Non-pigmented ciliary epithelial cell (primary cell): Measurements from ENCODE around the gene RASL11A.
"Not testable (repeated sequence)": the region's sequence is repeated elsewhere in the genome, so short reads cannot be mapped to it uniquely, and the experiment has no call there.

Source experiments
- DNase-seq: peaks from one replicate; pipeline ENCODE4 v3.0.0-alpha.2; 2010; ENCODE audit warnings: low read depth

RASL11A gene

GRCh38 chr13:27270594-27271520 is at the start of gene RASL11A:
Gene RASL11A (plus strand): TSS chr13:27270830. CDS start chr13:27270945, 115 bp downstream.
- DNase-seq, result no peak

- not testable (repeated sequence) for DNase-seq
Observed at GRCh38 chr13:27222100-27222499, 48.5 kb upstream of the RASL11A start.

DNA sequence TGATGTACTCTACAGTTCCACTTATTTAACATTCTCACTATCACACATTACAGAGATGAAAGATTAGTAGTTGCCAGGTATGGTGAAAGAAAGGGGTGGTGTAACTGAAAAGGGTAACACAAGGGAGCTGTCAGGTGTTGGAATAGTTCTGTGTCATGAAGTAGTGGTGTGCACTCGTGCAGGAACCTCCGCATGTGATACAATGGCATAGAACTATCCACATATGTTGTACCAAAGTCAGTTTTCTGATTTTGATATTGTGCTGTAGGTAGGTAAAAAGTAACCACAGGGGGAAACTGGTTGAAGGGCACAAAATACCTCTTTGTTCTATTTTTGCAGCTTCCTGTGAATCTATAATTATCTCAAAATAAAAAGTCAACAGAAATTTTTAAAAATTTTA is 43.6 kb upstream of the RASL11A start:
- DNase-seq, result no peak

- DNase-seq, result no peak
Observed at GRCh38 chr13:27228131-27228530, 42.5 kb upstream of the RASL11A start.

GRCh38 chr13:27229642-27230041 is 41.0 kb upstream of the RASL11A start:
- DNase-seq, result no peak

GRCh38 chr13:27233964-27234363 is 36.7 kb upstream of the RASL11A start:
- DNase-seq, result no peak

- DNase-seq, result no peak
Observed at GRCh38 chr13:27236478-27236877, 34.2 kb upstream of the RASL11A start.

DNA sequence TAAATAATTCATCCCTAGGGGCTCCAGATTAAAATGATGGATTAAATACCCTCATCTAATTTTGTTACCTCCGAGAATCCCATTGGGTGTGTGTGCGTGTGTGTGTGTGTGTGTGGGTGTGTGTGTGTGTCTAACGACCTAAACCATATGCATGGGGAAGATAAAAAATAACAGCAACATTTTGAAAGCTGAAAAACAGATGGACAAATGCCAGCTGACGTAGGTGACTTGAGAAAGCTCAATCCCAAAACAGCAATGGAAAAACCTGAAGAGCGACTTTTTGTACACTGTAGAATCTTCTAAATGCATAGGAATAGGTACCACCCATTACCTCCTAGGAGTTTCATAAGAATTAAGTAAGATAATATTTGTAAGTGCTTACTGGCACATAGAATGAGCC is 27.9 kb upstream of the RASL11A start:
- no peak for DNase-seq

GRCh38 chr13:27245610-27246009 is 25.0 kb upstream of the RASL11A start:
- no peak for DNase-seq

DNA sequence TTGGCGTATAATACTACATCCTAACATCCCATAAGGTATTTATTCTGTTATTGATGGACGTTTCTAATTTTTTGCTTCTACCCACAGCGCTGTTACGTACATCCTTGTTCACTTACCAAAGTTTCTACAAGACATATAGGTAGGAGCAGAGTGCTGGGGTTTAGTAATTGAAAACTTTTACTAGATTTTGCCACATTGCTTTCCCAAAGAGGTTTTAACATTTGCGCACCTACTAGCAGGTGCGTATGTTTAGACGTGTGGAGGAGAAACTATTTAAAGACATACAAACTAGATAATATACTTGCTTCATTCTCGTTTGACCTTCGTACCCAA is 19.8 kb upstream of the RASL11A start:
- no peak for DNase-seq

GRCh38 chr13:27251166-27252091 is 19.2 kb upstream of the RASL11A start, which contains the start of gene RPL21:
Gene RPL21 (plus strand): TSS chr13:27251558. CDS start chr13:27253777, 2,219 bp downstream.
- peak; percentile 86 for DNase-seq

- DNase-seq, result no peak
Observed at GRCh38 chr13:27252467-27252866, 18.2 kb upstream of the RASL11A start.

DNA sequence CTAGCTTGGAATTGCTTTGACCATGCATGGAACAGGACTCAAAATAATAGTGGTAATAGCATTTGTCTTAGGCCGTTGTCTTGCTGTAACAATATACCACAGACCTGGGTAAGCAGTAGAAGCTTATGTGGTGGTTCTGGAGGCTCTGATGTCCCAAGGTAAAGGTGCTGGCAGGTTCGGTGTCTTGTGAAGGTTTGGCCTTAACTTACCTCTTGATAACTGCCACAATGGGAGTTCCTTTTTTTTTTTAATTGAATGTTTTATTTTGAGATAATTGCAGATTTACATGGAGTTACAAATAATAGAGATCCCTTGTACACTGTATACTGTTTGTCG is 13.4 kb upstream of the RASL11A start:
- DNase-seq, result no peak

GRCh38 chr13:27257648-27258253 is 12.9 kb upstream of the RASL11A start:
- no peak for DNase-seq

GRCh38 chr13:27258637-27259386 is 11.8 kb upstream of the RASL11A start:
- no peak for DNase-seq

DNA sequence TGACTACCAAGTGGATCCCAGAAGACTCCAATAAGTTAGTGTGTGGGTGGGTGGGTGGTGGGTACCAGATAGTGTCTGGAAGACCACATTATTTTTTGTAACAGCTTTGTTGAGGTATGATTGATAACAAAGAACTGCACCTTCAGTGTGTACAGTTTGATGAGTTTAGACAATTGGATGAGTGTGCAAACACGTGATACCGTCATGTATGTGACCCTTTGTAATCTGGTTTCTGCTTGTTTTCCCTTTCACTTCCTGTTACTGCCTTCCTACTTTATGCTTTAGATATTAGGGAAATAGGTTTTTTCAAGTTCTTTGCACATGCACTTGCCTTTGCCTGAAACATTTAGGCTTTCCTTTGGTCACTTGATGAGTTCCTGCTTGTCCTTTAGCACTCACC is 10.8 kb upstream of the RASL11A start:
- DNase-seq, result no peak

GRCh38 chr13:27261396-27261795 is 9.2 kb upstream of the RASL11A start:
- no peak for DNase-seq

DNA sequence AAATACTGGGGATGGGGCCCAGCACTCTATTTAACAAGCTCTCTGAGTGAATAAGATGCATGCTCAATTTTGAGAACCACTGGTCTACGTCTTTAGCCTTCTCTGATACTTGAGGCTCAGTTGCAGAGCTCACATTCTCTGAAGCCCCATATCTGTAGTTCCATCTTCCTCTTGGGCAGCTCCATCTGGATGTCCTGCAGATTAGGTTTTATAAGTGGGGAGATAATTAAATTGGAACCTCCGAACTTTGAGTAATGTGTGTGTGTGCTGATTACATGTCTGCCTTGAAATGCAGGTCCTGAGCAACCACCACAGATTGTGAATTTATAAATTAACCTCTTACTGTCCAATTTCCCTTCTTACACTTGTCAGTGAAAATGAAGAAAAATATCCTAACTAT is 7.2 kb upstream of the RASL11A start:
- no peak for DNase-seq

- peak; percentile 60 for DNase-seq
Observed at GRCh38 chr13:27264181-27264580, 6.4 kb upstream of the RASL11A start.

DNA sequence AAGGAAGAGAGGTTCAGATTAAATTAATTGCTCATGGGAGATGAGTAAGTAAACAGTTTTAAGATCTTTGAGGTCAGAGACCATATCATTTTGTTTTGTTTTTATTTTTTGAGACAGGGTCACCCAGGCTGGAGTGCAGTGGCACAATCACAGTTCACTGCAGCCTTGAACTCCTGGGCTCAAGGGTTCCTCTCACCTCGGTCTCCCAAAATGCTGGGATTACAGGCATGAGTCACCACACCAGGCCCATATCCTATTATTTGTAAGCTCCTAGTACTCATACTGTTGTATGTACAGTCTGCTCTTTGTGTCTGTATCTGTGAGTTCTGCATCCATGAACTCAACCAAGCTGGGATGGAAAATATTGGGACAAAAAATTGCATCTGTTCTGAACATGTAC is 6.0 kb upstream of the RASL11A start:
- no peak for DNase-seq

DNA sequence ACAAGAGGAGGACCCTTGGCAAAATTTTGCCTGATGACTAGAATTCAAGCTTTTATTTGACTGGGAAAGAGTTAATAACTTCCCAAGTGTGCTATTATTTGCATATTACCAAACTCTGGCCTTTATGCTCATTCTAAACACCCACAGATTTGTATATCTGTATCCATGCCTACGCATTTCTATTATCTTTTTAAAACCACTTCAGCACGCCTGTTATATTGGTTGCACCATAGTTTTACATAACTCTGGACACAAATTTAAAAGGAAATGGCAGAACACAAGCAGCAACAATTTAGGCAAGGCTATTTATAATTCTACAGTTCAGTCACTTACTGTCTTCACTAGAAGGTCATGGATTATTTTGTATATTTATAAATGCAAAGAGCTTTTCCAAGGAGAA is 3.7 kb upstream of the RASL11A start:
- no peak for DNase-seq

GRCh38 chr13:27267596-27267995 is 3.0 kb upstream of the RASL11A start:
- DNase-seq, result no peak
